H1 (cell line): Measurements from ENCODE around the gene SENP1.
A peak's percentile ranks its signal among the peaks of the same experiment; 100 is the strongest.

ENCODE experiments used
- CBX8 ChIP-seq: fragments of 300-800, 300-1000 bp; sonication (generic); IDR thresholded peaks from 2 replicates; pipeline ENCODE4 v1.7.1; 2016; ENCODE audit warnings: low read depth, low read length, borderline replicate concordance
- CTCF ChIP-seq, 3 experiments: IDR thresholded peaks; 1 replicate in 2 of 3; 2 replicates in 1 of 3; pipeline versions ENCODE4 v1.5.1 to v1.6.1; 2011; ENCODE audit warnings: low read length in 3 of 3, mild to moderate bottlenecking in 3 of 3, inconsistent platforms in 2 of 3, low read depth in 1 of 3, moderate library complexity in 1 of 3; ENCODE audit not compliant: insufficient read depth in 1 of 3; ENCODE audit errors: control extremely low read depth in 1 of 3
- EZH2 ChIP-seq: fragments of 200-600 bp; sonication (generic); IDR thresholded peaks from 2 replicates; pipeline ENCODE4 v1.7.1; 2012; ENCODE audit warnings: low read depth, mild to moderate bottlenecking, moderate library complexity, low read length, inconsistent platforms; ENCODE audit not compliant: severe bottlenecking
- MAX ChIP-seq: IDR thresholded peaks from 2 replicates; pipeline ENCODE4 v1.6.1; 2012; ENCODE audit warnings: inconsistent platforms
- NANOG ChIP-seq: IDR thresholded peaks from 2 replicates; pipeline ENCODE4 v1.6.1; 2011; ENCODE audit warnings: low read length, low read depth, mild to moderate bottlenecking, inconsistent platforms; ENCODE audit not compliant: insufficient read depth, poor library complexity, severe bottlenecking
- RAD21 ChIP-seq, 2 experiments: IDR thresholded peaks in 1 of 2; conservative IDR thresholded peaks in 1 of 2; 2 replicates each; pipeline ENCODE4 v1.6.1; 2011; ENCODE audit warnings: low read depth in 2 of 2, low read length in 2 of 2, improper control_type of control experiment in 1 of 2, inconsistent platforms in 1 of 2, mild to moderate bottlenecking in 1 of 2, moderate library complexity in 1 of 2
- SP1 ChIP-seq: IDR thresholded peaks from 2 replicates; pipeline ENCODE4 v1.6.1; 2011; ENCODE audit warnings: low read depth, low read length
- SP2 ChIP-seq: IDR thresholded peaks from 2 replicates; pipeline ENCODE4 v1.6.1; 2012; ENCODE audit warnings: mild to moderate bottlenecking, low read length, inconsistent platforms
- TCF12 ChIP-seq: IDR thresholded peaks from 2 replicates; pipeline ENCODE4 v1.6.1; 2011; ENCODE audit warnings: low read depth, mild to moderate bottlenecking, low read length

DNA sequence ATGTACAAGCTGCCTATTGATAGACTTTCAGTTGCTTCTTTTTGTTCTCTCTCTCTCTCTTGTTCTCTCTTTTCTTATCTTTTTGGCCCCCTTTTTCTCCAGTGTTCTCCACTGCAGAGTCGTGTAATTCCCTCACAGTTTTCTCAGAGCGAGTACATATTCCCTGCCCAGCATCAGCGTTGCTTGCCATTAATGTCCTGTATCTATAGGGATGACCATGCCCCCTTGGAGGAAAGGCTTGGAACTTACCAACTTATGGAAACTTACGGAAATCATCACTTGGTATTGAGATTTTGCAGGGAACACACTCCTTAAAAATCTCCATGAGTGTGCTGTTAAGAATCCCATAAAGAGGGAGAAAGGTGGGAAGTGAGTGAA lies 87.3 kb downstream of the SENP1 start:
- TF ChIP-seq RAD21 (IDR thresholded peaks at IDR 0.05 in 1 of 2, conservative IDR thresholded peaks at IDR 0.05 in 1 of 2; ENCODE audit: low read depth in 2 of 2, low read length in 2 of 2): no peak
- no peak for TF ChIP-seq SP2
- TF ChIP-seq EZH2: peak; percentile 53
- TF ChIP-seq CBX8: no peak
- no peak for TF ChIP-seq TCF12
- TF ChIP-seq CTCF (IDR thresholded peaks at IDR 0.05; ENCODE audit: control extremely low read depth in 1 of 3, insufficient read depth in 1 of 3, low read depth in 1 of 3, low read length in 3 of 3): no peak
- no peak for TF ChIP-seq MAX
- no peak for TF ChIP-seq NANOG
- TF ChIP-seq SP1: no peak
